CD4-positive, alpha-beta memory T cell (primary cell): ENCODE data around the gene MOV10L1. TPM values are rescaled to one million over a fixed set of nuclear protein-coding genes. Genes with fewer than 3 reads are reported as not detected.
A peak's percentile ranks its signal among the peaks of the same experiment; 100 is the strongest.

ENCODE experiments used
- CTCF ChIA-PET: fragments of 350-600 bp; sonication (Branson Sonifier 250); formaldehyde crosslinking; loops from one replicate; lab custom pipeline; 2021; ENCODE audit warnings: inconsistent platforms; ENCODE audit not compliant: partially characterized antibody; lab: Charles Lee
- POLR2A ChIA-PET: fragments of 350-600 bp; sonication (Branson Sonifier 250); formaldehyde crosslinking; loops from one replicate; lab custom pipeline; 2021; ENCODE audit not compliant: partially characterized antibody; lab: Charles Lee
- DNase-seq, 5 donors: peaks; one replicate each; pipeline versions ENCODE4 v3.0.0 to v3.0.0-alpha.2; 2020 to 2022; ENCODE audit warnings: mixed read lengths in 1 of 5
- H3K27ac ChIP-seq: one replicate; pipeline ENCODE4 v1.7.0; 2013; ENCODE audit warnings: low read depth, low read length
- H3K27me3 ChIP-seq: 2 replicates; pipeline ENCODE4 v1.7.0; 2013; ENCODE audit warnings: mild to moderate bottlenecking, low read length, moderate library complexity; ENCODE audit not compliant: insufficient read depth
- H3K36me3 ChIP-seq: 2 replicates; pipeline ENCODE4 v1.7.0; 2013; ENCODE audit warnings: mild to moderate bottlenecking, low read length, moderate library complexity; ENCODE audit not compliant: insufficient read depth
- H3K4me1 ChIP-seq: 2 replicates; pipeline ENCODE4 v1.7.0; 2013; ENCODE audit warnings: mild to moderate bottlenecking, low read length, moderate library complexity; ENCODE audit not compliant: insufficient read depth
- H3K4me3 ChIP-seq, 2 donors: one replicate each; pipeline ENCODE4 v1.7.0; 2013; ENCODE audit warnings: low read length in 2 of 2, mild to moderate bottlenecking in 1 of 2
- H3K9me3 ChIP-seq, 2 donors: one replicate each; pipeline ENCODE4 v1.7.0; 2013; ENCODE audit warnings: low read length in 2 of 2, control low read depth in 1 of 2; ENCODE audit not compliant: control insufficient read depth in 1 of 2
- H3K27ac Mint-ChIP-seq, 7 donors: one replicate each; pipeline ENCODE4 v1.8.0; 2020 to 2021; ENCODE audit warnings: mixed read lengths in 7 of 7, mild to moderate bottlenecking in 6 of 7, inconsistent platforms in 3 of 7, moderate library complexity in 3 of 7
- H3K27me3 Mint-ChIP-seq, 2 donors: one replicate each; pipeline ENCODE4 v1.8.0; 2020 to 2021; ENCODE audit warnings: mixed read lengths in 2 of 2
- H3K36me3 Mint-ChIP-seq, 2 donors: one replicate each; pipeline ENCODE4 v1.8.0; 2020 to 2021; ENCODE audit warnings: mixed read lengths in 2 of 2, inconsistent platforms in 1 of 2, mild to moderate bottlenecking in 1 of 2
- H3K4me1 Mint-ChIP-seq, 4 donors: one replicate each; pipeline ENCODE4 v1.8.0; 2020 to 2021; ENCODE audit warnings: mixed read lengths in 4 of 4, mild to moderate bottlenecking in 1 of 4
- H3K4me3 Mint-ChIP-seq, 8 donors: one replicate each; pipeline ENCODE4 v1.8.0; 2020 to 2021; ENCODE audit warnings: mixed read lengths in 8 of 8, mild to moderate bottlenecking in 7 of 8, moderate library complexity in 6 of 8, inconsistent platforms in 3 of 8
- H3K9me3 Mint-ChIP-seq, 8 donors: one replicate each; pipeline ENCODE4 v1.8.0; 2020 to 2021; ENCODE audit warnings: mixed read lengths in 8 of 8, mild to moderate bottlenecking in 5 of 8, inconsistent platforms in 3 of 8, moderate library complexity in 1 of 8
- intact Hi-C: fragments of 100-400 bp; cut with micrococcal nuclease; formaldehyde crosslinking; loops from one replicate; pipeline ENCODE4 v1.15.1; 2023
- polyA plus RNA-seq, 2 donors: library from polyadenylated mRNA; unstranded; fragments of 300-500 nt; fragmentation: Illumina TruSeq; gene quantifications; one replicate each; pipeline ENCODE4 v1.2.3, GENCODE V29; 2021
- total RNA-seq, 2 experiments: library from RNA; stranded (reverse); gene quantifications; one replicate each; pipeline ENCODE4 v1.2.3, GENCODE V29; 2021

MOV10L1 gene
- total and polyA plus RNA-seq, 4 experiments from 2014 or later = not detected

DNA sequence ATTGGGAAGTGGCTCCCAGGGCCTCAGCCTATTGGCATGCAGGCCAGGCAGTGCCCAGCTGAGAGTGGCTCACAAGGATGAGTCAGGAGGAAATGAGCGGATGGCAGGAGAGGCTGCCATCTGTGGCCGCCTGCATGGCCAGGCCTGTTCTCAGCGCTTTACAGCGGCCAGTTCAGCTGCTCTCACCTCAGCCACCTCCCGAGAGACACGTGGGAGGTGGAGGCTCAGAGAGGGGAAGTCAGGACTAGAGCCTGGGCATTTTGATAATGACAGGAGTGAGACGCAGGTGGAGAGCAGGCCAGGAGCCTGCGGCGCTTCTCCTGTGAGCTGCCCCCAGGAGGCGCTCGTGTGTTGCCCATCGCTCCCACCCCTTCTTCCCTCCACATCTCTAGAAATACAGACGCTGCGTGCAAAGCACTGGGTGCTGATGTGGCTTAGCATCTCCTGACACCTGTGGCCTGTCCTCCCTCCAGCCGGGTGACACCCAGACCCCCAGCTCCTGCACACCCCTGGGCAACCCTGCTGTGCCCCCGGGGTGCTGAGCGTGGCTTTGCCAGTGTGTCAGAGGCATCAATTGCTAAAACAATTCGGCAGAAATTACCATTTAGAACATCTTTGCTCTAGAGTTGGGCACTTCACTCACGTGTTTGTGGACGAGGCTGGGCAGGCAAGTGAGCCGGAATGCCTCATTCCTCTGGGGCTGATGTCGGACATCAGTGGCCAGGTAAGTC, 59.4 kb downstream of the MOV10L1 start:
- ChIA-PET CTCF (interaction anchor here (0.6 to 4.0 kb wide), 14 partner anchors 15 to 181 kb away, joined by 3 to 30 read pairs (median 4); no protein-coding TSS in a partner anchor), POLR2A (interaction anchor here (0.6 to 2.5 kb wide), 3 partner anchors 9 to 60 kb away, joined by 3 to 14 read pairs (median 4); no protein-coding TSS in a partner anchor)
- peak; percentile 69 to 76 (median 75) for DNase-seq
- H3K4me3 ChIP-seq = no peak overlapping the region
- H3K4me1 Mint-ChIP-seq = peaks cover 0 to 4% (median under 1%) of the 10 kb centered on the region in 4 donors
- H3K4me3 Mint-ChIP-seq = no peak overlapping the region
- peak overlapping the region in 1 of 7 donors; percentile 7 for H3K27ac Mint-ChIP-seq
- no peaks in the 10 kb centered on the region for H3K36me3 ChIP-seq
- no peak overlapping the region for H3K27ac ChIP-seq
- no peaks in the 10 kb centered on the region for H3K9me3 Mint-ChIP-seq
- intact Hi-C loops = loop anchor here (1.0 to 5.0 kb wide), 6 partner anchors 41 to 382 kb away; partner anchors contain the start of genes DENND6B and PPP6R2
- H3K9me3 ChIP-seq = no peaks in the 10 kb centered on the region
- peaks cover 2 to 3% of the 10 kb centered on the region in 2 donors for H3K27me3 Mint-ChIP-seq
- no peaks in the 10 kb centered on the region for H3K4me1 ChIP-seq
- H3K36me3 Mint-ChIP-seq = no peaks in the 10 kb centered on the region
- no peaks in the 10 kb centered on the region for H3K27me3 ChIP-seq

DNA sequence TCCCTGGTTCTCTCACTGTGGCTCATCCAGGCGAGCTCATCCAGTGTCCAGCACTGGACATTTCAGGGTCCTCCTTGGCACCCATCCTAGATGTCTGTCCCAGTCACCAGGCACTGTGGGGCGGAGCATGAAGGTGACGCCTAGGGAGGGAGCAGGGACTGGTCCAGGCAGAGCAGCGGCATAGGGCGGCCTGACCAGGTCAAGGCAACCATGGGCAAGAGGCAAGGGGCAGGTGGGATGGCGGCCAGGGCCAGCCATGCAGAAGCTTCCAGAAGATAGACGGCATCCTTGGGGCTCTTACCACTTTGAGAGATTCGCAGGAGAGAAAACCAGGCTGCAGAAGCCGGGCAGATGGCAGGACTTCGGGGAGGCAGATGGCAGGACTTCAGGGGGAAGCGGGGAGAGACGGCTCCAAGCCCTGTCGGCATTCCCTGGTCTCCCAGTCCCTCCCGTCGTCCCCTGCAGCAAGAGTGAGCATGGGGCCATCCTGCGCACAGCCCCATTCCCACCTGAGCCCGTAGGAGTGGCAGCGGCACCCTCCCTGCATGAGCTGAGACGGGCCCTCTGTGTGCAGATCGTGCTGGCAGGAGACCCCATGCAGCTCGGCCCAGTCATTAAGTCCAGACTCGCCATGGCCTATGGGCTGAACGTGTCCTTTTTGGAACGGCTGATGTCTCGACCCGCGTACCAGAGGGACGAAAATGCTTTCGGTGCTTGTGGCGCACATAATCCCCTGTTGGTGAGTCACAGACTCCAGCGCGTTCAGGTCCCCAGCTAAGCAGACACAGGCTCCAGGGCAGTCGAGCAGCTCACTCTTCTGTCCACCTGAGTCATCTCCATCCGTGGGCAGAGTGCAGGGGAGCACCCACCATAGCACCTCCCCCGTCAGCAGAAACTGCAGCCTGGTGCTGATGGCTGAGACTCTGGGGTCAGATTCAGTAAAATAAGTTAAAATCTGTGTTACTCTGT, 60.6 kb downstream of the MOV10L1 start:
- Mint-ChIP-seq H3K4me3 (no peak overlapping the region), H3K27ac (no peak overlapping the region), H3K9me3 (no peaks in the 10 kb centered on the region), H3K4me1 (peaks cover 0 to 4% (median under 1%) of the 10 kb centered on the region in 4 donors), H3K27me3 (peaks cover 2 to 3% of the 10 kb centered on the region in 2 donors), H3K36me3 (no peaks in the 10 kb centered on the region)
- Histone ChIP-seq H3K4me1 (no peaks in the 10 kb centered on the region), H3K27me3 (no peaks in the 10 kb centered on the region), H3K36me3 (no peaks in the 10 kb centered on the region), H3K4me3 (no peak overlapping the region), H3K27ac (no peak overlapping the region), H3K9me3 (no peaks in the 10 kb centered on the region)
- intact Hi-C loops = no loop called here
- CTCF ChIA-PET = interaction anchor here (1.1 to 4.0 kb wide), 5 partner anchors 14 to 89 kb away, joined by 3 to 30 read pairs (median 9); no protein-coding TSS in a partner anchor
- POLR2A ChIA-PET = interaction anchor here (0.8 to 2.5 kb wide), 3 partner anchors 9 to 59 kb away, joined by 4 to 14 read pairs (median 4); no protein-coding TSS in a partner anchor
- DNase-seq = no peak

- H3K4me3 Mint-ChIP-seq = no peak overlapping the region
- Histone ChIP-seq H3K9me3 (no peaks in the 10 kb centered on the region), H3K27me3 (no peaks in the 10 kb centered on the region), H3K4me3 (no peak overlapping the region), H3K27ac (no peak overlapping the region), H3K36me3 (no peaks in the 10 kb centered on the region), H3K4me1 (no peaks in the 10 kb centered on the region)
- no peaks in the 10 kb centered on the region for H3K36me3 Mint-ChIP-seq
- intact Hi-C loops = no loop called here
- ChIA-PET CTCF (interaction anchor here (2.8 to 4.0 kb wide), 3 partner anchors 57 to 88 kb away, joined by 9 to 30 read pairs (median 19); no protein-coding TSS in a partner anchor), POLR2A (interaction anchor here (0.9 kb wide), 1 partner anchor 10 kb away, joined by 4 read pairs; no protein-coding TSS in a partner anchor)
- H3K9me3 Mint-ChIP-seq = no peaks in the 10 kb centered on the region
- peaks cover 0 to 2% (median under 1%) of the 10 kb centered on the region in 4 donors for H3K4me1 Mint-ChIP-seq
- H3K27ac Mint-ChIP-seq = peak overlapping the region in 1 of 7 donors; percentile 35
- DNase-seq = no peak
- peaks cover 2 to 3% of the 10 kb centered on the region in 2 donors for H3K27me3 Mint-ChIP-seq
Measured at GRCh38 chr22:50151571-50152537, 62.0 kb downstream of the MOV10L1 start.

DNA sequence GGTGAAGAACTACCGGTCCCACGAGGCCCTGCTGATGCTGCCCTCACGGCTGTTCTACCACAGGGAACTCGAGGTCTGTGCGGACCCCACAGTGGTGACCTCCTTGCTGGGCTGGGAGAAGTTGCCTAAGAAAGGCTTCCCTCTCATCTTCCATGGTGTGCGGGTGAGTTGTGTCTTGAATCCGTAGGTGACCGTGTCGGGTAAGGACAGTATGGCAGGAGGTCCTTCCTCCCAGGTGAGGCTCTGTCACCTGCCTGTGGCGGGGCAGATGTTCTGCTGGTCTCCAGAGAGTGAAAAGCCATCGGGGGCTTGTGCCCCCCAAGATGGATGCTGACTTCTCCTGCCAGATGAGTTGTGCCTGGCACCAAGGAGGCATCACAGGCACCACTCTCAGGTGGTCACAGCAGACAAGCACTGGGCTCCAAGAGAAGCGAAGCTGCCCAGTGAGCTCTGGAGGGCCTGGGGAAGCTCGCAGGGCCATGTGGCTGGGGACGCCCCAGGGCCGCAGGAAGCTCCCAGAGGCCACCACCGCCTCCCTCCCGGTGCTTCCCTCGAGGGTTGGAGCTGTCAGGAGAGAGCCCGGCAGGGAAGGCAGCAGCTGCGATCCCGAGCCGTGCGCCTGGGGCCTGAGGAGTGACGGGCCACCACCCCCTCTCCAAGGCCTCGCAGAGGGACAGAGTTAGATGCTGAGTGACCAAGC, 63.4 kb downstream of the MOV10L1 start:
- intact Hi-C loops = no loop called here
- H3K4me1 Mint-ChIP-seq = peaks cover 0 to 2% (median 0%) of the 10 kb centered on the region in 4 donors

DNA sequence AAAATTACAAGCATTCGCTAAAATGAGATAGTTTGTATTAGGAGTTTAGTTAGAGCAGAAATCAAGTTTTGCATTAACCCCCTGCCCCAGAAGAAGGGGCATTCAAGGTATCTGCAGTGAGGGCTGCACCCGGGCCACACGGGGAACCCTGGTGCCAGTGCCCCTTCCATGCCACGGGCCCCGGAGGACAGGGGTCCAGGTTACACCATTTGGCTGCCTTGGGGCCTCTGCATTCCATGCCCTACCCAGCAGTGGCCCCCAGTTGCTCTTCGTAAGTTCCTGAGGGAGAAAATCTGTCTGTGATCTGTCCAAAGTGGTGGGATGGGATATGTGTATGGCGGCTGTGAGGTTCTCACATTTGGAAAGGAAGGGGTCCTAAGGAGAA, 63.9 kb downstream of the MOV10L1 start:
- CTCF ChIA-PET = no interaction called here
- peaks cover 0 to 2% (median 0%) of the 10 kb centered on the region in 4 donors for H3K4me1 Mint-ChIP-seq
- Histone ChIP-seq H3K4me3 (no peak overlapping the region), H3K27me3 (no peaks in the 10 kb centered on the region), H3K27ac (no peak overlapping the region), H3K4me1 (no peaks in the 10 kb centered on the region), H3K36me3 (no peaks in the 10 kb centered on the region), H3K9me3 (no peaks in the 10 kb centered on the region)
- no peak for DNase-seq
- H3K36me3 Mint-ChIP-seq = no peaks in the 10 kb centered on the region
- no peaks in the 10 kb centered on the region for H3K9me3 Mint-ChIP-seq
- H3K4me3 Mint-ChIP-seq = no peak overlapping the region
- intact Hi-C loops = no loop called here
- POLR2A ChIA-PET = no interaction called here
- H3K27me3 Mint-ChIP-seq = peaks cover 2 to 3% of the 10 kb centered on the region in 2 donors
- no peak overlapping the region for H3K27ac Mint-ChIP-seq

More for the DNA sequence above, 63.4 kb downstream of the MOV10L1 start:
- Mint-ChIP-seq H3K27ac (no peak overlapping the region), H3K4me3 (no peak overlapping the region), H3K36me3 (no peaks in the 10 kb centered on the region), H3K9me3 (no peaks in the 10 kb centered on the region), H3K27me3 (peaks cover 2 to 3% of the 10 kb centered on the region in 2 donors)
- H3K36me3 ChIP-seq = no peaks in the 10 kb centered on the region
- CTCF ChIA-PET = no interaction called here
- no peaks in the 10 kb centered on the region for H3K4me1 ChIP-seq
- H3K27ac ChIP-seq = no peak overlapping the region
- no peak for DNase-seq
- no peak overlapping the region for H3K4me3 ChIP-seq
- no peaks in the 10 kb centered on the region for H3K27me3 ChIP-seq
- POLR2A ChIA-PET = no interaction called here
- no peaks in the 10 kb centered on the region for H3K9me3 ChIP-seq
